ENCODE data around the gene ARL13B.

DNA sequence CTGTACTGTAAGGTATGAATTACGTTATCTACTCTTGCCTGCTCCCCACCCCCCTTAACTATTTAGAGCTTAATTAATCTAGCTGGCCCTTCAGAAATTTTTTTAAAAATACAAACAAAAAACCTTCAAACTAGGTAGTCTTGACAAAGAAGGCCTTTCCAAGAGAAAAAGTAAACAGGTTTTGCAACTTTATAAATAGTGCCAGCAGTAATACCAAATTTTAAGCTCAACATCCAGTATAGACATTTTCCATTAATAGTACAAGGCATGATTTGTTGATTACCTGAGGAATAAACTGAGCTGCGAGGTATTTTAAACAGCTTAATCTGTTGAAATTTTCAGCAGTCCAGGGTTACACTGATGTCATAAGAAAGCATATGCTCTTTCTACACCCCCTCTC, 28.3 kb downstream of the ARL13B start:
- TF ChIP-seq GATA2 (IDR thresholded peaks at IDR 0.05; ENCODE audit: low read depth, low read length) (no peak), GATA3 (IDR thresholded peaks at IDR 0.05; ENCODE audit: low read depth, low read length) (no peak)

All from SH-SY5Y (cell line).